GM06990 (cell line): ENCODE data around the gene HYDIN.

ENCODE experiments used
- DNase-seq: peaks from one replicate; pipeline ENCODE4 v3.0.0-alpha.2; 2011; ENCODE audit not compliant: insufficient read length; ENCODE audit errors: extremely low read depth
- H3K27me3 ChIP-seq: replicated peaks from 2 replicates; pipeline ENCODE4 v1.6.0; 2011; ENCODE audit warnings: low read length; ENCODE audit not compliant: control insufficient read depth, insufficient read depth
- H3K36me3 ChIP-seq: 2 replicates; pipeline ENCODE4 v1.5.1; 2011; ENCODE audit warnings: low read length; ENCODE audit not compliant: control insufficient read depth, insufficient read depth
- H3K4me3 ChIP-seq: replicated peaks from 2 replicates; pipeline ENCODE4 v1.5.1; 2011; ENCODE audit warnings: low read depth, mild to moderate bottlenecking, control low read depth, low read length
- TF ChIP-seq, protein P1 (sequence below): IDR thresholded peaks from 2 replicates; pipeline ENCODE4 v1.5.1; 2011; ENCODE audit warnings: low read length, control low read depth, mild to moderate bottlenecking, inconsistent platforms; ENCODE audit not compliant: insufficient read depth, poor library complexity, severe bottlenecking

The HYDIN gene

GRCh38 chr16:71254832-71255525 is 24.5 kb upstream of the HYDIN start:
- Histone ChIP-seq H3K36me3 (no peaks in the 10 kb centered on the region), H3K27me3 (no peaks in the 10 kb centered on the region), H3K4me3 (no peak overlapping the region)
- no peak for DNase-seq
- TF ChIP-seq, protein P1, sequence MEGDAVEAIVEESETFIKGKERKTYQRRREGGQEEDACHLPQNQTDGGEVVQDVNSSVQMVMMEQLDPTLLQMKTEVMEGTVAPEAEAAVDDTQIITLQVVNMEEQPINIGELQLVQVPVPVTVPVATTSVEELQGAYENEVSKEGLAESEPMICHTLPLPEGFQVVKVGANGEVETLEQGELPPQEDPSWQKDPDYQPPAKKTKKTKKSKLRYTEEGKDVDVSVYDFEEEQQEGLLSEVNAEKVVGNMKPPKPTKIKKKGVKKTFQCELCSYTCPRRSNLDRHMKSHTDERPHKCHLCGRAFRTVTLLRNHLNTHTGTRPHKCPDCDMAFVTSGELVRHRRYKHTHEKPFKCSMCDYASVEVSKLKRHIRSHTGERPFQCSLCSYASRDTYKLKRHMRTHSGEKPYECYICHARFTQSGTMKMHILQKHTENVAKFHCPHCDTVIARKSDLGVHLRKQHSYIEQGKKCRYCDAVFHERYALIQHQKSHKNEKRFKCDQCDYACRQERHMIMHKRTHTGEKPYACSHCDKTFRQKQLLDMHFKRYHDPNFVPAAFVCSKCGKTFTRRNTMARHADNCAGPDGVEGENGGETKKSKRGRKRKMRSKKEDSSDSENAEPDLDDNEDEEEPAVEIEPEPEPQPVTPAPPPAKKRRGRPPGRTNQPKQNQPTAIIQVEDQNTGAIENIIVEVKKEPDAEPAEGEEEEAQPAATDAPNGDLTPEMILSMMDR = no peak

GRCh38 chr16:71250461-71251235 is 20.1 kb upstream of the HYDIN start:
- no peak for DNase-seq
- Histone ChIP-seq H3K27me3 (no peaks in the 10 kb centered on the region), H3K4me3 (no peak overlapping the region), H3K36me3 (no peaks in the 10 kb centered on the region)
- TF ChIP-seq, protein P1 = no peak

DNA sequence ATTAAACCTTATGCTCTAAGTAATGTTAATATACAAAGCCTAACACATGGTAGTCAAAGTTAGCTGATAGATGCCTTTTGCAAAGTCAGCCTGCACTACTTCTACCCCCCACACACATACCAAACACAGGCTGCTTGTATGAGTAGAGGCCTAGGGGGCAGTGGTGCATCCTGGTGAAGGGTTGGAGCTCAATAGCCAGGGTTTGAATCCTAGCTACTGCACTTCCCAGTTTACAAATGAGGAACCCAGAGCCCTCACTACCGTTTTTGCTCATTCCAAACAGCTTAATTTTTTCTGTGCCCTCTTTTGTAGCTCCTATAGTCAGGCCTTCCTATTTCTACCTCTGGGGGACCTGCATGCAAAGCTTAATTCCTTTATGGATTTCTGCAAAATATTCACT is 18.9 kb upstream of the HYDIN start:
- Histone ChIP-seq H3K4me3 (no peak overlapping the region), H3K36me3 (no peaks in the 10 kb centered on the region), H3K27me3 (no peaks in the 10 kb centered on the region)
- TF ChIP-seq, protein P1 = no peak
- DNase-seq = no peak

DNA sequence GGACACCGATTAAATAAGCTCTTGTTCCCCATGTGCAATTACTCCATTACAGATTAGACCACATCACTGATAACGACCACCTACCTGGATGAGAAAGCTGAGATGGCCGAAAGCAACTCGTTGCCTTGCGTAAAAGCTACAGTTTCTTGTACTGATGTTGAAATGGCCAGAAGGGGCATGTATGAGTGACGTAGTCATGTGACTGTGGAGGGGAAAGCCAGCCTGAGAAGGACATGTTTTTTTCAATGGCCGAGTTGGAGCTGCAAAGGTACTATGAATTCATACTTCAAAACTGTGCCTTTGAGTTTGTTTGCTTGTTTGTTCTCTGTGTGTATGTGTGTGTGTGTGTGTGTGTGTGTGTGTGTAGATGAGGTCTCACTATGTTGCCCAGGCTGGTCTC is 17.0 kb upstream of the HYDIN start:
- TF ChIP-seq, protein P1 = no peak
- Histone ChIP-seq H3K27me3 (no peaks in the 10 kb centered on the region), H3K4me3 (no peak overlapping the region)

DNA sequence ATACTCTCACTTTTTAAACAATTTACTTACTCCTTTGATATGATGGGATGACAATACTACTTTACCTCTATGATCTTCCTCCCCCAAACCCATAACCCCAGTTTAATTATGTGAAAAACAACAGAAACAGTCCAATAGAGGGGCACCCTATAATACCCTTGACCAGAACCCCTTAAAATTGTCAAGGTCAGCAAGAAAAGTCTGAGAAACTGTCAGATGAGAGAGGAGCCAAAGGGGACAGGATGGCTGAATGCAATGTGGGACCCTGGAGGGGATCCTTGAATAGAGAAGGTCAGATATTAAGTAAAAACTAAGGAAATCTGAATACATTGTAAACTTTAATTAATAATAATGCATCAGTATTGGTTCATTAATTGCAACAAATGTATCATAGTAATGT is 15.8 kb upstream of the HYDIN start:
- Histone ChIP-seq H3K4me3 (no peak overlapping the region), H3K27me3 (no peaks in the 10 kb centered on the region), H3K36me3 (no peaks in the 10 kb centered on the region)
- TF ChIP-seq, protein P1 = no peak
- no peak for DNase-seq

More for the DNA sequence above, 17.0 kb upstream of the HYDIN start:
- H3K36me3 ChIP-seq = no peaks in the 10 kb centered on the region
- no peak for DNase-seq
